Keratinocyte (primary cell): ENCODE data around the gene FRA10AC1. TPM values are rescaled to one million over a fixed set of nuclear protein-coding genes. Genes with fewer than 3 reads are reported as not detected.

ENCODE experiments used
- DNase-seq: peaks from one replicate; pipeline ENCODE4 v3.0.0-alpha.2; 2011; ENCODE audit warnings: low read depth, missing footprints, low spot score
- FAIRE-seq: peaks from 2 replicates; lab custom pipeline; 2011; peaks lifted over from hg19 to GRCh38; lab: Jason Lieb, UNC
- H2AFZ ChIP-seq: 2 replicates; pipeline ENCODE4 v1.6.0; 2012; ENCODE audit warnings: low read length, control low read depth, inconsistent platforms; ENCODE audit not compliant: control insufficient read depth
- H3K27ac ChIP-seq: 2 replicates; pipeline ENCODE4 v1.5.1; 2011; ENCODE audit warnings: low read length; ENCODE audit not compliant: control insufficient read depth, insufficient read depth
- H3K27me3 ChIP-seq: 3 replicates; pipeline ENCODE4 v1.6.0; 2011; ENCODE audit warnings: low read length; ENCODE audit not compliant: control insufficient read depth, insufficient read depth; ENCODE audit errors: extremely low read depth
- H3K36me3 ChIP-seq, 2 experiments: 2 replicates in 1 of 2; 3 replicates in 1 of 2; pipeline ENCODE4 v1.5.1; 2011; ENCODE audit warnings: low read length in 2 of 2, mild to moderate bottlenecking in 1 of 2; ENCODE audit not compliant: control insufficient read depth in 2 of 2, insufficient read depth in 2 of 2; ENCODE audit errors: extremely low read depth in 1 of 2
- H3K4me1 ChIP-seq: 3 replicates; pipeline ENCODE4 v1.5.1; 2011; ENCODE audit warnings: low read length; ENCODE audit not compliant: control insufficient read depth, insufficient read depth; ENCODE audit errors: extremely low read depth
- H3K4me2 ChIP-seq: 3 replicates; pipeline ENCODE4 v1.6.0; 2011; ENCODE audit warnings: low read depth, low read length; ENCODE audit not compliant: control insufficient read depth, insufficient read depth; ENCODE audit errors: extremely low read depth
- H3K4me3 ChIP-seq, 3 experiments: fragments of 200-600 bp in 1 of 3; sonication (generic) in 1 of 3; 2 replicates in 2 of 3; 3 replicates in 1 of 3; pipeline ENCODE4 v1.5.1; 2011 to 2016; ENCODE audit warnings: low read length in 3 of 3, mild to moderate bottlenecking in 3 of 3, control low read depth in 2 of 3, inconsistent platforms in 1 of 3, low read depth in 1 of 3, mixed read lengths in 1 of 3, mixed run types in 1 of 3, moderate library complexity in 1 of 3; ENCODE audit not compliant: control insufficient read depth in 2 of 3, insufficient read depth in 2 of 3; ENCODE audit errors: extremely low read depth in 1 of 3
- H3K79me2 ChIP-seq: 2 replicates; pipeline ENCODE4 v1.6.0; 2012; ENCODE audit warnings: low read length; ENCODE audit not compliant: control insufficient read depth, insufficient read depth
- H3K9ac ChIP-seq: 3 replicates; pipeline ENCODE4 v1.6.0; 2011; ENCODE audit warnings: low read length; ENCODE audit not compliant: control insufficient read depth, insufficient read depth; ENCODE audit errors: extremely low read depth
- H3K9me1 ChIP-seq: 3 replicates; pipeline ENCODE4 v1.6.0; 2011; ENCODE audit warnings: low read length; ENCODE audit not compliant: control insufficient read depth, insufficient read depth; ENCODE audit errors: extremely low read depth
- H3K9me3 ChIP-seq: 2 replicates; pipeline ENCODE4 v1.5.1; 2012; ENCODE audit warnings: low read depth, low read length; ENCODE audit not compliant: control insufficient read depth
- H4K20me1 ChIP-seq: 3 replicates; pipeline ENCODE4 v1.6.0; 2011; ENCODE audit warnings: low read length; ENCODE audit not compliant: control insufficient read depth, insufficient read depth; ENCODE audit errors: extremely low read depth
- EZH2 ChIP-seq: IDR thresholded peaks from one replicate; pipeline ENCODE4 v1.6.1; 2012; ENCODE audit warnings: inconsistent platforms, mild to moderate bottlenecking, low read length, moderate library complexity
- dilution Hi-C: fragments of 300-500 bp; cut with MboI; formaldehyde crosslinking; loops from one replicate; pipeline ENCODE4 v1.7.0; 2020; ENCODE audit warnings: low sequenced_read_pairs; ENCODE audit not compliant: extremely low pct_ligation_motif_present
- polyA plus RNA-seq, 5 experiments: library from polyadenylated mRNA; depleted of rRNA in 3 of 5; stranded (reverse) in 3 of 5; stranded (forward) in 1 of 5; unstranded in 1 of 5; fragments of >200 nt; gene quantifications; 1 replicate in 1 of 5; 2 replicates in 3 of 5; 3 replicates in 1 of 5; pipeline versions ENCODE4 v1.2.1 to v1.2.3, GENCODE V29; 2011 to 2012; ENCODE audit warnings: missing spikeins in 2 of 5, low read depth in 1 of 5, low replicate concordance in 1 of 5
- TF ChIP-seq, protein P1 (sequence below), 3 experiments: IDR thresholded peaks in 1 of 3; conservative IDR thresholded peaks in 1 of 3; optimal IDR thresholded peaks in 1 of 3; 2 replicates in 2 of 3; 3 replicates in 1 of 3; pipeline versions ENCODE3 to v1.5.1; 2011; ENCODE audit warnings: low read length in 3 of 3, mild to moderate bottlenecking in 3 of 3, moderate library complexity in 2 of 3, control low read depth in 1 of 3, inconsistent platforms in 1 of 3; ENCODE audit not compliant: insufficient read depth in 2 of 3; ENCODE audit errors: extremely low read depth in 1 of 3

FRA10AC1 gene
- polyA plus RNA-seq, 1 donor (not counting 4 experiments of a cell fraction or from before 2014, with no cell fraction given), result 12.8 TPM

DNA sequence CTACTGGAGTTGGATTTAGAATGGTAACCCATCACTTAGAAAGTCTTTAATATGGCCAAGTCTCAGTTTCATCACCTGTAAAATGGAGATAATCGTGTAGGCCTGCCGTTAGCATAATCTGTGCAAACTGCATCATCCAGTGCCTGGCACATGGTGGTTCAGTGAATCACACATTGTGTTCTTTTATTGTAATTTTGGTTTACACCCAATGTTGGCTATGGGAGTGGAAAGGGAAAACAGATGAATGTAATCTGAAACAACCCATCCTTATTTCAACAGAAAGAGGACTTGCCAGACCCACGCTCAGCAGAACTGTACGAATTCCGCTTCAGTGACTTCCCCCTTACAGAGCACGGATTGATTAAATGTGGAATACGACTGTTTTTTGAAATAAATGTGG lies 62.6 kb downstream of the FRA10AC1 start:
- H3K9ac ChIP-seq, result no peak overlapping the region
- dilution Hi-C loops, result no loop called here
- no peaks in the 10 kb centered on the region for H3K36me3 ChIP-seq
- no peaks in the 10 kb centered on the region for H3K79me2 ChIP-seq
- no peaks in the 10 kb centered on the region for H3K9me1 ChIP-seq
- H3K9me3 ChIP-seq, result no peaks in the 10 kb centered on the region
- no peak overlapping the region for H3K27ac ChIP-seq
- no peaks in the 10 kb centered on the region for H3K27me3 ChIP-seq
- no peak overlapping the region for H3K4me3 ChIP-seq
- H3K4me1 ChIP-seq, result no peaks in the 10 kb centered on the region
- DNase-seq (no peak), FAIRE-seq (no peak)
- no peaks in the 10 kb centered on the region for H4K20me1 ChIP-seq
- H3K4me2 ChIP-seq, result no peak overlapping the region
- H2AFZ ChIP-seq, result no peak overlapping the region
- TF ChIP-seq, protein P1, sequence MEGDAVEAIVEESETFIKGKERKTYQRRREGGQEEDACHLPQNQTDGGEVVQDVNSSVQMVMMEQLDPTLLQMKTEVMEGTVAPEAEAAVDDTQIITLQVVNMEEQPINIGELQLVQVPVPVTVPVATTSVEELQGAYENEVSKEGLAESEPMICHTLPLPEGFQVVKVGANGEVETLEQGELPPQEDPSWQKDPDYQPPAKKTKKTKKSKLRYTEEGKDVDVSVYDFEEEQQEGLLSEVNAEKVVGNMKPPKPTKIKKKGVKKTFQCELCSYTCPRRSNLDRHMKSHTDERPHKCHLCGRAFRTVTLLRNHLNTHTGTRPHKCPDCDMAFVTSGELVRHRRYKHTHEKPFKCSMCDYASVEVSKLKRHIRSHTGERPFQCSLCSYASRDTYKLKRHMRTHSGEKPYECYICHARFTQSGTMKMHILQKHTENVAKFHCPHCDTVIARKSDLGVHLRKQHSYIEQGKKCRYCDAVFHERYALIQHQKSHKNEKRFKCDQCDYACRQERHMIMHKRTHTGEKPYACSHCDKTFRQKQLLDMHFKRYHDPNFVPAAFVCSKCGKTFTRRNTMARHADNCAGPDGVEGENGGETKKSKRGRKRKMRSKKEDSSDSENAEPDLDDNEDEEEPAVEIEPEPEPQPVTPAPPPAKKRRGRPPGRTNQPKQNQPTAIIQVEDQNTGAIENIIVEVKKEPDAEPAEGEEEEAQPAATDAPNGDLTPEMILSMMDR (optimal IDR thresholded peaks at IDR 0.05 in 1 of 3, IDR thresholded peaks at IDR 0.05 in 1 of 3, conservative IDR thresholded peaks at IDR 0.05 in 1 of 3; ENCODE audit: extremely low read depth in 1 of 3, insufficient read depth in 2 of 3, low read length in 3 of 3), result no peak
- TF ChIP-seq EZH2, result no peak

DNA sequence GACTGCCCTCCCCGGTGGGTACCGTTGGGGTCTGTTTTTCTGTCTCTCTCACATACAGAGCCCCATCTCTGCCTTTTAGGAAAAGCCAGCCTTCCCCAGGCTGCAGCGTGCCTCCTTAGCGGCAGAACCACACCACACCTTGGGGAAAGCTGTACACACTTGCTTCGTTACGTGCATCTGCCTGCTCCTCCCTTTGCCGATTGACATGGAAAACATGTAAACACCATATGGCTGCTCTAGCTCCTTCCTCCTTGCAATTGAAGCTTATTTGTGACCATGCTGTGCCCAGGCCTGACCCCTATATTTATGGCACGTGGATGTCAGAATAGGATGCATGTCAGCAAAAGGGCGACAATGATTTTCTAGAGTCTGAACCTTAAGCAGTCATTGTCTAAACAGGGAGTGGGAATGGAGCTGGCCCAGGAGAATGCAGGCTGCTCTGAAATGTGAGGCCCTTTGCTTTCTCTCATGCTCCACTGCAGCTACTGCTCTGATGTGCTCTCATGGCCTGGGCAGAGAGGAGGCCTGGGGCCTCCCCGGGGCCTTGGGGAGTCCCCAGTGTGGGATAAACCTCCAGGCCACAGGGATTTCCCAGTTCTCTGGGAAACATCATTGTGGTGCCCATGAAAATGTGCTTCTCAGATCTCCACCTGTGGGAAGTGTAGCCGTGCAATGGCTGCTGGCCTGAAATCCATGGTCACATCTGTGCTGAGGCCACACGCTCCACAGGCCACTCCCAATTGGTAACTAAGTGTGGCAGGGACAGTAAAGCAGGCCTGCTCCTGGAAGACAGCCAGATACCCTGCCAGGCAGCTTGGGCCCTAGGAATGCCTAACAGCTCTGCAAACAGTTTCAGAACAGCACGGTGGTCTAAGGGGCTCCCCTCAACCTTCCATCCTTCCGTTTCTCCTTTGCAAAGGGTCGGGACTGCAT lies 71.5 kb downstream of the FRA10AC1 start:
- Histone ChIP-seq H3K79me2 (no peaks in the 10 kb centered on the region), H3K4me3 (no peak overlapping the region), H3K27ac (no peak overlapping the region), H2AFZ (no peak overlapping the region), H3K9me1 (no peaks in the 10 kb centered on the region), H3K4me2 (no peak overlapping the region), H3K36me3 (no peaks in the 10 kb centered on the region), H3K9ac (no peak overlapping the region), H4K20me1 (no peaks in the 10 kb centered on the region), H3K27me3 (peaks cover 8% of the 10 kb centered on the region), H3K9me3 (no peaks in the 10 kb centered on the region), H3K4me1 (no peaks in the 10 kb centered on the region)
- dilution Hi-C loops, result no loop called here
- DNase-seq, result no peak
- TF ChIP-seq EZH2, result no peak
- TF ChIP-seq, protein P1 (optimal IDR thresholded peaks at IDR 0.05 in 1 of 3, IDR thresholded peaks at IDR 0.05 in 1 of 3, conservative IDR thresholded peaks at IDR 0.05 in 1 of 3; ENCODE audit: extremely low read depth in 1 of 3, insufficient read depth in 2 of 3, low read length in 3 of 3), result no peak
- no peak for FAIRE-seq
